ENCODE measurements around the gene SLC37A3. TPM values are rescaled to one million over a fixed set of nuclear protein-coding genes. Genes with fewer than 3 reads are reported as not detected.

SLC37A3 gene
- total and polyA plus RNA-seq, 11 donors, result 6.5 to 16.1 (median 9.5) TPM

DNA sequence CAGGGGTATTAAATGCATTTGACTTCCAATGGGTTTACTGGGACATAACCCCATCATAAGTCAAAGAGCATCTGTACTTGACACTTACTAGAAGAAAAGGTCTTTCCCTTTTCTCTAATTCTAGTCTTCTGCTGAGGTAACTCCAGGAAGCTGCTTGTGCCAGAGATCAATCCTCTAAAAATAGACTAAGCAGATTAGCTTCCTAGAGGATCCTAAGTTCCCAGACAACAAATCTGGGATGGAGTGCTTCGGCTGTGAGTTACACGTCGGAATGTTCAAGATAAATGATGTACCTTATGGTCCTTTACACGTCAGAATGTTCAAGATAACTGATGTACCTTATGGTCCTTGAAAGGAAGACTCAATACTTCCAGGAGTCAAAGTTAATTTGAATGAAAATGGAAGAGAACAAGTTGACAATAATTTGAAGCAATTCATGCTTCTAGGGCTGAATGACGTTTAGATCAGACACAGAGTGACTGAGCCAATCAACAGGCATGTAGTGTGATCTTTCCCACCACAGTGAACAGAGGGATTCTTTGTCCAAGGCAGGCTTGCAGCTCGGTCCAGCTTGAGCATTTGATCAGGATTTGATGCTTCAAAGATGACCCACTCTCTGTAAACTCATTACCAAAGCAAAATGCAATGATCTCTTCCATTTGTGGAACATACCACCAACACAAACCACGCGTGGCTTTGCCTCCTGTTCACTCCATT is 63.8 kb downstream of the SLC37A3 start:
- Histone ChIP-seq H3K36me3 (peaks cover 0 to 45% (median 21%) of the 10 kb centered on the region in 9 donors), H3K4me3 (no peak overlapping the region), H3K27me3 (no peaks in the 10 kb centered on the region), H3K27ac (no peak overlapping the region), H3K4me1 (peaks cover 0 to 19% (median 9%) of the 10 kb centered on the region in 12 donors), H3K9me3 (no peaks in the 10 kb centered on the region)
- 36 to 50% (median 40%) methylated on average over 8 of the region's 8 CpGs for WGBS, 4 donors
- peak in 3 of 4 donors; percentile 27 to 53 (median 49) for ATAC-seq
- DNase-seq, result no peak
- intact Hi-C loops (cut with DNase I), result loop anchor here in 1 of 10 donors (10.0 kb wide), 1 partner anchor 690 kb away; no protein-coding TSS in a partner anchor
- TF ChIP-seq, protein P1, sequence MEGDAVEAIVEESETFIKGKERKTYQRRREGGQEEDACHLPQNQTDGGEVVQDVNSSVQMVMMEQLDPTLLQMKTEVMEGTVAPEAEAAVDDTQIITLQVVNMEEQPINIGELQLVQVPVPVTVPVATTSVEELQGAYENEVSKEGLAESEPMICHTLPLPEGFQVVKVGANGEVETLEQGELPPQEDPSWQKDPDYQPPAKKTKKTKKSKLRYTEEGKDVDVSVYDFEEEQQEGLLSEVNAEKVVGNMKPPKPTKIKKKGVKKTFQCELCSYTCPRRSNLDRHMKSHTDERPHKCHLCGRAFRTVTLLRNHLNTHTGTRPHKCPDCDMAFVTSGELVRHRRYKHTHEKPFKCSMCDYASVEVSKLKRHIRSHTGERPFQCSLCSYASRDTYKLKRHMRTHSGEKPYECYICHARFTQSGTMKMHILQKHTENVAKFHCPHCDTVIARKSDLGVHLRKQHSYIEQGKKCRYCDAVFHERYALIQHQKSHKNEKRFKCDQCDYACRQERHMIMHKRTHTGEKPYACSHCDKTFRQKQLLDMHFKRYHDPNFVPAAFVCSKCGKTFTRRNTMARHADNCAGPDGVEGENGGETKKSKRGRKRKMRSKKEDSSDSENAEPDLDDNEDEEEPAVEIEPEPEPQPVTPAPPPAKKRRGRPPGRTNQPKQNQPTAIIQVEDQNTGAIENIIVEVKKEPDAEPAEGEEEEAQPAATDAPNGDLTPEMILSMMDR (IDR thresholded peaks at IDR 0.05), result no peak
- TF ChIP-seq POLR2A (IDR thresholded peaks at IDR 0.05), result no peak

DNA sequence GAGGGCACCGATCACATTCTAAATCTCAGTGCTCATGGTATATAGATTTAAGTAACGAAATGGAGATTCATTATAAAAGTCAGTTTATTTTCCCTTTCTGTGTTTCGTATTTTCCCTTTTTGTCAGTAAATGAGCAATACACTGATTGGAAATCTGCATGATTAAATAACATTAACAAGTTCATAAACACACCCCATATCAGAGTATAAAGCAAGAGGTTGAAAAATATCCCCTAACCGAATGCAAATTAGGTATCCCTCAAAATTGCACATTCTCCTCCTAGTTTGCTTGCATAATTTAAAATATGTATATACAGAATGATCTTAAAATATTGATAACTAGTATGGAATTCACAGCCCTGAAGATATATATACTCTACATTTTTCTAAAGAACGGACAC is 64.6 kb downstream of the SLC37A3 start:
- no peak for DNase-seq
- Histone ChIP-seq H3K27ac (no peak overlapping the region), H3K4me1 (peaks cover 0 to 19% (median 9%) of the 10 kb centered on the region in 12 donors), H3K27me3 (no peaks in the 10 kb centered on the region), H3K9me3 (no peaks in the 10 kb centered on the region), H3K36me3 (peaks cover 0 to 38% (median 21%) of the 10 kb centered on the region in 9 donors), H3K4me3 (no peak overlapping the region)
- no peak for ATAC-seq
- intact Hi-C loops (cut with DNase I), result loop anchor here in 1 of 10 donors (10.0 kb wide), 1 partner anchor 689 kb away; no protein-coding TSS in a partner anchor
- WGBS, 4 donors, result 90 to 94% (median 93%) methylated on average over 5 of the region's 5 CpGs
- no peak for TF ChIP-seq POLR2A (IDR thresholded peaks at IDR 0.05)
- TF ChIP-seq, protein P1 (IDR thresholded peaks at IDR 0.05), result no peak

DNA sequence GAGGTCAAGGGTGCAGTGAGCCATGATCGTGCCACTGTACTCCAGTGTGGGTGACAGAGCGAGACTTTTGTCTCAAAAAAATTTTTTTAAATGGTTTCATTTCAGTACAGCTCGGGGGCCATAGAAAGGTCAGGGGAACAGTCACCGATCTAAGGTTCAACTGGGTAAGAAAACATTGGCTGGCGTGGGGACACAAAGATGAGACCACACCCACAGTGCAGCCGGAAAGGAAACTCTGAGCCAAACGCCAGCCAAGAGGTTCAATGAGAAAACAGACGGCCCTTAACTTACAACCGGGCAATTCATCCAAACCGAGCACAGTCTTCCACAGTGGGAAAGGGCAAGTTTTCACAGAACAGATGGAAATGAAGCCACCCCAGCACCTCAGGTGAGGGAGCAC is 65.1 kb downstream of the SLC37A3 start:
- Histone ChIP-seq H3K4me3 (no peak overlapping the region), H3K4me1 (peaks cover 0 to 19% (median 9%) of the 10 kb centered on the region in 12 donors), H3K27me3 (no peaks in the 10 kb centered on the region), H3K36me3 (peaks cover 0 to 38% (median 21%) of the 10 kb centered on the region in 9 donors), H3K9me3 (no peaks in the 10 kb centered on the region), H3K27ac (no peak overlapping the region)
- ATAC-seq, result peak in 3 of 4 donors; percentile 43 to 68 (median 55)
- no peak for TF ChIP-seq POLR2A (IDR thresholded peaks at IDR 0.05)
- TF ChIP-seq, protein P1 (IDR thresholded peaks at IDR 0.05), result no peak
- 58 to 67% (median 62%) methylated on average over 10 of the region's 10 CpGs for WGBS, 4 donors
- intact Hi-C loops (cut with DNase I), result loop anchor here in 1 of 10 donors (10.0 kb wide), 1 partner anchor 688 kb away; no protein-coding TSS in a partner anchor
- peak in 1 of 5 donors; percentile 11 for DNase-seq

DNA sequence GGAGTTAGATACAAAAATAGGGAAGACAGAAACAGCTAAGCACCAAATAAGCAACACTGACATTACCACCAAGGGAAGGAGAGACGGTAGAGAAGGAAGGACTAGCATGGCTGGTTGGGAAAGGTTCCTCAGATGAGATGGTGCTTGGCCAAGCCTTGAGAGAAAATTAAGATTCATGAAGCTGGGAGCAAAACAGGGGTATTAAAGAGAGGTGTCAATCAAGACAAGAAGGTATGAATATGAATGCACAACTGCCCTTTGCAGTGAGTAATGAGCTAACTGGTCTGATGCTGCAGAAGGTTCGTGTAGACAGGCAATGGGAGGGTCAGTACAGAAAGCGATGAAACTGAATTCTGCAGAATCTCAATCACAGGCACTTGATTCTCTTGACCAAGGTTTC is 67.7 kb downstream of the SLC37A3 start:
- Histone ChIP-seq H3K27me3 (no peaks in the 10 kb centered on the region), H3K36me3 (peaks cover 0 to 19% (median 10%) of the 10 kb centered on the region in 9 donors), H3K27ac (no peak overlapping the region), H3K4me1 (peaks cover 0 to 29% (median 13%) of the 10 kb centered on the region in 12 donors), H3K9me3 (no peaks in the 10 kb centered on the region), H3K4me3 (no peak overlapping the region)
- DNase-seq (no peak), ATAC-seq (no peak)
- 83 to 88% (median 86%) methylated on average over 3 of the region's 3 CpGs for WGBS, 4 donors
- TF ChIP-seq POLR2A (IDR thresholded peaks at IDR 0.05), result no peak
- TF ChIP-seq, protein P1 (IDR thresholded peaks at IDR 0.05), result no peak
- intact Hi-C loops (cut with DNase I), result loop anchor here in 1 of 10 donors (10.0 kb wide), 1 partner anchor 686 kb away; no protein-coding TSS in a partner anchor

All from heart left ventricle (tissue), 16 donors.